Naive thymus-derived CD4-positive, alpha-beta T cell (primary cell): ENCODE data around the gene RAB6A. TPM values are rescaled to one million over a fixed set of nuclear protein-coding genes. Genes with fewer than 3 reads are reported as not detected.
"Not testable (repeated sequence)": the region's sequence is repeated elsewhere in the genome, so short reads cannot be mapped to it uniquely, and the experiment has no call there.

Source experiments
- ATAC-seq: fragments of 150-1000 bp; cut with Tn5 transposase; 2 replicates; pipeline ENCODE4 v1.10.0; 2021; ENCODE audit warnings: mild to moderate bottlenecking, moderate library complexity
- CTCF ChIA-PET: fragments of 350-600 bp; sonication (Branson Sonifier 250); formaldehyde crosslinking; loops from one replicate; lab custom pipeline; 2021; ENCODE audit warnings: antibody characterized with exemption; lab: Charles Lee
- POLR2A ChIA-PET: fragments of 350-600 bp; sonication (Branson Sonifier 250); formaldehyde crosslinking; loops from one replicate; lab custom pipeline; 2021; ENCODE audit warnings: antibody characterized with exemption, inconsistent platforms; lab: Charles Lee
- DNase-seq, 9 donors: peaks; one replicate each; pipeline versions ENCODE4 v3.0.0 to v3.0.0-alpha.2; 2020 to 2022; ENCODE audit warnings: mixed read lengths in 1 of 9
- H3K27ac ChIP-seq: one replicate; pipeline ENCODE4 v1.7.0; 2013; ENCODE audit warnings: mild to moderate bottlenecking, low read depth, low read length, moderate library complexity
- H3K27me3 ChIP-seq, 2 donors: one replicate each; pipeline ENCODE4 v1.7.0; 2013; ENCODE audit warnings: low read length in 2 of 2, mild to moderate bottlenecking in 2 of 2, moderate library complexity in 2 of 2; ENCODE audit not compliant: control insufficient read depth in 2 of 2, insufficient read depth in 2 of 2
- H3K36me3 ChIP-seq, 3 experiments: 1 replicate in 2 of 3; 2 replicates in 1 of 3; pipeline ENCODE4 v1.7.0; 2013; ENCODE audit warnings: low read length in 3 of 3, mild to moderate bottlenecking in 3 of 3, moderate library complexity in 1 of 3; ENCODE audit not compliant: insufficient read depth in 3 of 3, control insufficient read depth in 2 of 3
- H3K4me1 ChIP-seq, 2 donors: one replicate each; pipeline ENCODE4 v1.7.0; 2013; ENCODE audit warnings: low read length in 2 of 2, mild to moderate bottlenecking in 2 of 2, moderate library complexity in 1 of 2; ENCODE audit not compliant: control insufficient read depth in 2 of 2, insufficient read depth in 2 of 2
- H3K4me3 ChIP-seq: 2 replicates; pipeline ENCODE4 v1.7.0; 2013; ENCODE audit warnings: mild to moderate bottlenecking, low read length
- H3K9me3 ChIP-seq, 3 experiments: 1 replicate in 2 of 3; 2 replicates in 1 of 3; pipeline ENCODE4 v1.7.0; 2013; ENCODE audit warnings: low read length in 3 of 3; ENCODE audit not compliant: control insufficient read depth in 2 of 3
- H3K27ac Mint-ChIP-seq, 9 donors: one replicate each; pipeline ENCODE4 v1.8.0; 2020 to 2022; ENCODE audit warnings: mixed read lengths in 9 of 9, mild to moderate bottlenecking in 8 of 9, moderate library complexity in 5 of 9, inconsistent platforms in 2 of 9
- H3K27me3 Mint-ChIP-seq, 5 donors: one replicate each; pipeline ENCODE4 v1.8.0; 2021 to 2022; ENCODE audit warnings: mixed read lengths in 5 of 5, mild to moderate bottlenecking in 1 of 5
- H3K36me3 Mint-ChIP-seq, 5 donors: one replicate each; pipeline ENCODE4 v1.8.0; 2020 to 2022; ENCODE audit warnings: mixed read lengths in 5 of 5, mild to moderate bottlenecking in 3 of 5, inconsistent platforms in 1 of 5
- H3K4me1 Mint-ChIP-seq, 7 donors: one replicate each; pipeline ENCODE4 v1.8.0; 2020 to 2022; ENCODE audit warnings: mixed read lengths in 7 of 7, mild to moderate bottlenecking in 3 of 7, inconsistent platforms in 1 of 7
- H3K4me3 Mint-ChIP-seq, 10 donors: one replicate each; pipeline ENCODE4 v1.8.0; 2020 to 2022; ENCODE audit warnings: mild to moderate bottlenecking in 10 of 10, mixed read lengths in 10 of 10, moderate library complexity in 6 of 10, inconsistent platforms in 2 of 10
- H3K9me3 Mint-ChIP-seq, 11 donors: one replicate each; pipeline ENCODE4 v1.8.0; 2020 to 2022; ENCODE audit warnings: mixed read lengths in 11 of 11, mild to moderate bottlenecking in 4 of 11, inconsistent platforms in 1 of 11, moderate library complexity in 1 of 11
- intact Hi-C, 2 donors: fragments of 100-400 bp; cut with micrococcal nuclease; formaldehyde crosslinking; loops; one replicate each; pipeline ENCODE4 v1.15.1; 2023
- polyA plus RNA-seq, 2 donors: library from polyadenylated mRNA; unstranded; fragments of 300-500 nt; fragmentation: Illumina TruSeq; gene quantifications; one replicate each; pipeline ENCODE4 v1.2.3, GENCODE V29; 2021
- total RNA-seq, 6 experiments: library from RNA in 5 of 6; stranded (reverse) in 5 of 6; gene quantifications; 1 replicate in 5 of 6; 2 replicates in 1 of 6; pipeline ENCODE4 v1.2.3 and lab custom pipeline; 2021 to 2026

The RAB6A gene
- total and polyA plus RNA-seq, 7 experiments from 2014 or later, result 54.9 to 94.5 (median 80.0) TPM

- Mint-ChIP-seq H3K9me3 (peaks cover 0 to 2% (median 0%) of the 10 kb centered on the region in 11 donors), H3K27me3 (no peaks in the 10 kb centered on the region), H3K4me1 (peaks cover 7 to 39% (median 28%) of the 10 kb centered on the region in 7 donors), H3K27ac (peak overlapping the region; percentile 93 to 100 (median 99)), H3K36me3 (peaks cover 0 to 5% (median 0%) of the 10 kb centered on the region in 5 donors), H3K4me3 (peak overlapping the region; percentile 92 to 100 (median 98))
- H3K9me3 ChIP-seq, result no peaks in the 10 kb centered on the region
- CTCF ChIA-PET, result interaction anchor here (0.9 kb wide), 1 partner anchor 26 kb away, joined by 3 read pairs; the partner anchor contains the start of gene RAB6A
- peaks cover 10 to 13% of the 10 kb centered on the region in 2 donors for H3K4me1 ChIP-seq
- intact Hi-C loops, result loop anchor here (1.0 to 5.0 kb wide), 3 partner anchors 189 to 805 kb away; partner anchors contain the start of genes C2CD3 (in 1 of the 2), FAM168A (in 1 of the 2), POLD3 (in 1 of the 2) and PPME1 (in 1 of the 2)
- peak overlapping the region; percentile 94 for H3K4me3 ChIP-seq
- POLR2A ChIA-PET, result interaction anchor here (1.1 to 2.9 kb wide), 7 partner anchors 8 to 1062 kb away, joined by 3 to 27 read pairs (median 5); partner anchors contain the start of gene RAB6A
- ATAC-seq, result no peak
- no peak for DNase-seq
- H3K27me3 ChIP-seq, result no peaks in the 10 kb centered on the region
- H3K36me3 ChIP-seq, result peaks cover 0 to 5% (median 0%) of the 10 kb centered on the region in 3 experiments
- H3K27ac ChIP-seq, result peak overlapping the region; percentile 81
Measured at GRCh38 chr11:73787051-73787642, 26.3 kb upstream of the RAB6A start.

DNA sequence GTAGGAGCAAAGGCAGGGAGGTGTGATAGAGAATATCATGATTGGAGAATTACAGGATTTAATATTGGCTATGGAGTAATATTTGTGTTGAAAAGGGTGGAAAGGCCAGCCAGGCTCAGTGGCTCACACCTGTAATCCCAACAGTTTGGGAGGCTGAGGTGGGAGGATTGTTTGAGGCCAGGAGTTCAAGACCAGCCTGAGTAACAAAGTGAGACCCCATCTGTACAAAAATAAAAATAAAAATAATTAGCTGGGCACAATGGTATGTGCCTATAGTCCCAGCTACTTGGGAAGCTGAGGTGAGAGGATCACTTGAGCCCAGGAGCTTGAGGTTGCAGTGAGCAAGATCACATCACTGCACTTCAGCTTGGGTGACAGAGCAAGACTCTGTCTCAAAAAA is 24.6 kb upstream of the RAB6A start:
- not testable (repeated sequence) for H3K27me3 Mint-ChIP-seq, H3K9me3 Mint-ChIP-seq, H3K36me3 Mint-ChIP-seq, H3K27ac ChIP-seq, H3K4me3 ChIP-seq, DNase-seq, H3K36me3 ChIP-seq, ATAC-seq, H3K27me3 ChIP-seq, H3K9me3 ChIP-seq
- Mint-ChIP-seq H3K4me3 (peak overlapping the region in 4 of 10 donors; percentile 4 to 23 (median 18)), H3K4me1 (peaks cover 3 to 29% (median 23%) of the 10 kb centered on the region in 7 donors), H3K27ac (peak overlapping the region in 3 of 9 donors; percentile 38 to 73 (median 65))
- POLR2A ChIA-PET, result interaction anchor here (0.7 kb wide), 1 partner anchor 312 kb away, joined by 3 read pairs; no protein-coding TSS in a partner anchor
- intact Hi-C loops, result loop anchor here in 1 of 2 donors (5.0 kb wide), 1 partner anchor 807 kb away; the partner anchor contains the start of gene POLD3
- CTCF ChIA-PET, result interaction anchor here (0.6 kb wide), 1 partner anchor 9 kb away, joined by 4 read pairs; no protein-coding TSS in a partner anchor
- peaks cover 10 to 13% of the 10 kb centered on the region in 2 donors for H3K4me1 ChIP-seq

GRCh38 chr11:73784734-73785133 is 23.9 kb upstream of the RAB6A start:
- Histone ChIP-seq H3K27me3 (no peaks in the 10 kb centered on the region), H3K27ac (no peak overlapping the region), H3K4me1 (peaks cover 10 to 13% of the 10 kb centered on the region in 2 donors), H3K4me3 (no peak overlapping the region), H3K36me3 (peaks cover 0 to 5% (median 0%) of the 10 kb centered on the region in 3 experiments), H3K9me3 (no peaks in the 10 kb centered on the region)
- H3K27ac Mint-ChIP-seq, result peak overlapping the region in 1 of 9 donors; percentile 38
- peaks cover 0 to 5% (median 0%) of the 10 kb centered on the region in 5 donors for H3K36me3 Mint-ChIP-seq
- DNase-seq (no peak), ATAC-seq (no peak)
- H3K4me3 Mint-ChIP-seq, result no peak overlapping the region
- H3K9me3 Mint-ChIP-seq, result peaks cover 0 to 2% (median 0%) of the 10 kb centered on the region in 11 donors
- ChIA-PET CTCF (no interaction called here), POLR2A (interaction anchor here (1.1 kb wide), 1 partner anchor 9 kb away, joined by 3 read pairs; no protein-coding TSS in a partner anchor)
- peaks cover 3 to 27% (median 23%) of the 10 kb centered on the region in 7 donors for H3K4me1 Mint-ChIP-seq
- peaks cover 0 to 6% (median 0%) of the 10 kb centered on the region in 5 donors for H3K27me3 Mint-ChIP-seq
- intact Hi-C loops, result loop anchor here in 1 of 2 donors (5.0 kb wide), 1 partner anchor 808 kb away; the partner anchor contains the start of gene POLD3

DNA sequence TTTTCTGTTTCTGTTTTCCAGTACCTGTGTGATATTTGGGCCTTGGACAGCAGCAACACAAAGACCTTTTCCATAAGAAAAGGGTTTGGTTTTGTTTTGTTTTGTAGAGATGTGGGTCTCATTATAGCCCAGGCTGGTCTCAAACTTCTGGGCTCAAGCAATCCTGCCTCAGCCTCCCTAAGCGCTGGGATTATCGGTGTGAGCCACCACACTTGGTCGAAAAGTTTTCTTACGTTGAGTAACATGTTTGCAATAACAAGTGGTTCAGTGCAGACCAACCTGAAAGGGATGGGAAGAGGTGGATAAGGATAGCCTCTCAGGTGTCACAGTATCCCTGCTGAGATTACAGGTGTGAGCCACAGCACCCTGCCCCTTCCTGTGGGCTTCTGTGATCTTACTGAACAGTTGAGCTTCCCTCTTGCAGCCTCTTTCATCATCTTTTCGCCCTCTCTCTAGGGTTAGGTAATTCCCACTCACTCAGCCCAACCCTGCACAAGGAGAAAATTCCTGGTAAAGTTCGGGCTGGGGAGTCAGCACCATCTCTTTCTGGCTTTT is 23.3 kb upstream of the RAB6A start:
- Mint-ChIP-seq H3K27me3 (peaks cover 0 to 6% (median 0%) of the 10 kb centered on the region in 5 donors), H3K36me3 (peaks cover 0 to 5% (median 0%) of the 10 kb centered on the region in 5 donors), H3K4me1 (peaks cover 3 to 26% (median 19%) of the 10 kb centered on the region in 7 donors), H3K4me3 (no peak overlapping the region), H3K27ac (no peak overlapping the region), H3K9me3 (peaks cover 0 to 2% (median 0%) of the 10 kb centered on the region in 11 donors)
- CTCF ChIA-PET, result no interaction called here
- POLR2A ChIA-PET, result interaction anchor here (1.1 kb wide), 1 partner anchor 9 kb away, joined by 3 read pairs; no protein-coding TSS in a partner anchor
- peaks cover 0 to 5% (median 0%) of the 10 kb centered on the region in 3 experiments for H3K36me3 ChIP-seq
- intact Hi-C loops, result no loop called here
- no peak overlapping the region for H3K4me3 ChIP-seq
- DNase-seq (no peak), ATAC-seq (no peak)
- peaks cover 8 to 13% of the 10 kb centered on the region in 2 donors for H3K4me1 ChIP-seq
- no peaks in the 10 kb centered on the region for H3K9me3 ChIP-seq
- no peaks in the 10 kb centered on the region for H3K27me3 ChIP-seq
- H3K27ac ChIP-seq, result no peak overlapping the region

DNA sequence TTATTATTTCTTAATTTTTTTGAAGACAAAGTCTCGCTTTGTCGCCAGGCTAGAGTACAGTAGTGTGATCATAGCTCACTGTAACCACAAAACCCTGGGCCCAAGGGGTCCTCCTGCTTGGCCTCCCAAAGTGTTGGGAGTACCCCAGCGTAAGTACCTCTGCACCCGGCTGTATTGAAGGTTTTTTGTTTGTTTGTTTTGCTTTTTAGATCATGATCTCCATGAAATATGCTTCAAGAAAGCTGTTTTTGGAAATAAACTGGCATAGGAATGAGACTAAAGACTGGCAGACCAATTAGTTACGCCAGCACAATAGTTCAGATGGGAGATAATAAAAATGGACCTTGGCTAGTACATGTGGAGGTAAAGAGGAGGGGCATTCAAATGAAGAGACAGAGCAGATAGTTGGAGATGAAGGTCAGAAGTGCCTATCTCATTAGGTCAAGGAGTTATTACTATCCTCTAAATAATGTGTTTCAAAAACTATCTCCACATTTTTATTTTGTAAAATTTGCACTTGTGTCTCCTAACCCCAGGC is 22.7 kb upstream of the RAB6A start:
- Histone ChIP-seq H3K27ac (no peak overlapping the region), H3K36me3 (peaks cover 0 to 5% (median 0%) of the 10 kb centered on the region in 3 experiments), H3K4me3 (no peak overlapping the region), H3K4me1 (peaks cover 8% of the 10 kb centered on the region in 2 donors), H3K27me3 (no peaks in the 10 kb centered on the region), H3K9me3 (no peaks in the 10 kb centered on the region)
- CTCF ChIA-PET, result interaction anchor here (0.6 kb wide), 1 partner anchor 602 kb away, joined by 3 read pairs; no protein-coding TSS in a partner anchor
- Mint-ChIP-seq H3K4me3 (no peak overlapping the region), H3K27ac (no peak overlapping the region), H3K36me3 (peaks cover 0 to 5% (median 0%) of the 10 kb centered on the region in 5 donors), H3K27me3 (peaks cover 0 to 6% (median 0%) of the 10 kb centered on the region in 5 donors), H3K4me1 (peaks cover 5 to 28% (median 19%) of the 10 kb centered on the region in 7 donors), H3K9me3 (peaks cover 0 to 2% (median 0%) of the 10 kb centered on the region in 11 donors)
- intact Hi-C loops, result no loop called here
- DNase-seq, result no peak
- no peak for ATAC-seq
- POLR2A ChIA-PET, result interaction anchor here (1.1 kb wide), 1 partner anchor 10 kb away, joined by 3 read pairs; no protein-coding TSS in a partner anchor

DNA sequence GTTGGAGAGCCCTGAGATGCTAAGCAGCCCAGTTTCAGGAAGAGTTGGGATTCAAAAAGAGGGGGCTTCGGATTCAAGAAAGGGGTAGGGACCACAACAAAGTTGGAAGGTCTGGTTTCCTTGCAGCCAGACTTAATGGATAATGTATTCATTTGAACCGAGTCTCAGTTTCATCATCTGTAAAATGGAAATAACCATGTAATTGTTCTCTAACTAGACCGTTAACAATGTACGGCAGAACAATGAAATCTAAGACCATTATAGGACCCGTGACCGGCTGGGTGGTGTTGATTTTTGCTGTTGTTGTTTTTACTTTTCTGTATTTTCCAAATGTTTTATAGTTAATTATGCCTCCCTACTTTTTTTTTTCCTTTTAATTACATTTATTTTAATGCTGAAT is 20.4 kb upstream of the RAB6A start:
- no peak overlapping the region for H3K27ac ChIP-seq
- peaks cover 2 to 22% (median 10%) of the 10 kb centered on the region in 7 donors for H3K4me1 Mint-ChIP-seq
- H3K27ac Mint-ChIP-seq, result peak overlapping the region in 4 of 9 donors; percentile 8 to 86 (median 34)
- POLR2A ChIA-PET, result no interaction called here
- no peak for DNase-seq
- intact Hi-C loops, result no loop called here
- no peaks in the 10 kb centered on the region for H3K9me3 Mint-ChIP-seq
- ATAC-seq, result no peak
- no peaks in the 10 kb centered on the region for H3K36me3 ChIP-seq
- no peaks in the 10 kb centered on the region for H3K36me3 Mint-ChIP-seq
- peaks cover 0 to 6% (median 0%) of the 10 kb centered on the region in 5 donors for H3K27me3 Mint-ChIP-seq
- H3K4me1 ChIP-seq, result peaks cover 0 to 6% of the 10 kb centered on the region in 2 donors
- CTCF ChIA-PET, result interaction anchor here (0.7 to 1.0 kb wide), 2 partner anchors 20 to 917 kb away, joined by 3 to 6 read pairs; partner anchors contain the start of gene RAB6A
- H3K4me3 ChIP-seq, result no peak overlapping the region
- H3K27me3 ChIP-seq, result no peaks in the 10 kb centered on the region
- H3K4me3 Mint-ChIP-seq, result peak overlapping the region in 1 of 10 donors; percentile 7
- H3K9me3 ChIP-seq, result no peaks in the 10 kb centered on the region
